H9 (cell line): ENCODE data around the gene NRN1L. TPM values are rescaled to one million over a fixed set of nuclear protein-coding genes. Genes with fewer than 3 reads are reported as not detected.

Experiments
- DNase-seq: peaks from one replicate; pipeline ENCODE4 v3.0.0-alpha.2; 2017
- H2AFZ ChIP-seq: one replicate; pipeline ENCODE4 v1.6.1; 2013; ENCODE audit warnings: mild to moderate bottlenecking, low read length, control low read depth, moderate library complexity
- H2AK5ac ChIP-seq: 2 replicates; pipeline ENCODE4 v1.6.1; 2013; ENCODE audit warnings: low read length, control low read depth, mixed read lengths; ENCODE audit not compliant: insufficient read length
- H2BK120ac ChIP-seq: one replicate; pipeline ENCODE4 v1.6.1; 2013; ENCODE audit warnings: low read depth, mild to moderate bottlenecking, low read length, control low read depth, inconsistent platforms; ENCODE audit not compliant: poor library complexity, severe bottlenecking
- H2BK12ac ChIP-seq: 2 replicates; pipeline ENCODE4 v1.6.1; 2013; ENCODE audit warnings: low read length, control low read depth, mixed read lengths, low read depth; ENCODE audit not compliant: insufficient read length
- H2BK15ac ChIP-seq: 2 replicates; pipeline ENCODE4 v1.6.1; 2013; ENCODE audit warnings: low read depth, low read length, control low read depth
- H2BK20ac ChIP-seq: one replicate; pipeline ENCODE4 v1.6.1; 2013; ENCODE audit warnings: low read depth, mild to moderate bottlenecking, low read length, control low read depth, inconsistent platforms; ENCODE audit not compliant: poor library complexity, severe bottlenecking
- H2BK5ac ChIP-seq: 2 replicates; pipeline ENCODE4 v1.6.1; 2013; ENCODE audit warnings: low read length, control low read depth, mixed read lengths; ENCODE audit not compliant: insufficient read length
- H3K14ac ChIP-seq: 2 replicates; pipeline ENCODE4 v1.6.1; 2013; ENCODE audit warnings: low read length, control low read depth; ENCODE audit not compliant: insufficient read depth
- H3K18ac ChIP-seq: 2 replicates; pipeline ENCODE4 v1.6.1; 2013; ENCODE audit warnings: low read depth, mild to moderate bottlenecking, mixed read lengths, low read length, control low read depth; ENCODE audit not compliant: insufficient read length
- H3K23ac ChIP-seq: 2 replicates; pipeline ENCODE4 v1.6.1; 2013; ENCODE audit warnings: low read length, control low read depth, mixed read lengths, low read depth; ENCODE audit not compliant: insufficient read length
- H3K23me2 ChIP-seq: 2 replicates; pipeline ENCODE4 v1.6.1; 2013; ENCODE audit warnings: low read depth, mild to moderate bottlenecking, mixed read lengths, low read length, control low read depth; ENCODE audit not compliant: insufficient read length, poor library complexity, severe bottlenecking
- H3K27ac ChIP-seq: 2 replicates; pipeline ENCODE4 v1.5.1; 2013; ENCODE audit warnings: low read length, control low read depth, mixed read lengths, low read depth; ENCODE audit not compliant: insufficient read length
- H3K27me3 ChIP-seq: 2 replicates; pipeline ENCODE4 v1.6.1; 2013; ENCODE audit warnings: low read length, control low read depth, inconsistent platforms; ENCODE audit not compliant: insufficient read depth
- H3K4ac ChIP-seq: 2 replicates; pipeline ENCODE4 v1.6.1; 2013; ENCODE audit warnings: low read depth, mild to moderate bottlenecking, control low read depth, inconsistent platforms, low read length, moderate library complexity
- H3K4me1 ChIP-seq: 2 replicates; pipeline ENCODE4 v1.6.1; 2013; ENCODE audit warnings: low read length, control low read depth, inconsistent platforms; ENCODE audit not compliant: insufficient read depth
- H3K4me2 ChIP-seq: 2 replicates; pipeline ENCODE4 v1.6.1; 2013; ENCODE audit warnings: low read length, control low read depth, mixed read lengths; ENCODE audit not compliant: insufficient read length, insufficient read depth
- H3K56ac ChIP-seq: 2 replicates; pipeline ENCODE4 v1.6.1; 2013; ENCODE audit warnings: low read depth, mild to moderate bottlenecking, mixed read lengths, low read length, control low read depth; ENCODE audit not compliant: insufficient read length
- H3K79me1 ChIP-seq: 2 replicates; pipeline ENCODE4 v1.6.1; 2013; ENCODE audit warnings: low read depth, mild to moderate bottlenecking, moderate library complexity, low read length, control low read depth, inconsistent platforms; ENCODE audit not compliant: insufficient read depth, poor library complexity, severe bottlenecking
- H3K79me2 ChIP-seq: 2 replicates; pipeline ENCODE4 v1.6.1; 2013; ENCODE audit warnings: low read length, control low read depth, inconsistent platforms; ENCODE audit not compliant: insufficient read depth
- H3K9ac ChIP-seq: 2 replicates; pipeline ENCODE4 v1.6.1; 2013; ENCODE audit warnings: low read length, control low read depth, mixed read lengths; ENCODE audit not compliant: insufficient read length; ENCODE audit errors: extremely low read depth
- H3K9me3 ChIP-seq: one replicate; pipeline ENCODE4 v1.6.1; 2013; ENCODE audit warnings: low read depth, low read length, inconsistent platforms; ENCODE audit not compliant: control insufficient read depth
- H3T11ph ChIP-seq: one replicate; pipeline ENCODE4 v1.6.1; 2013; ENCODE audit warnings: mild to moderate bottlenecking, low read length, control low read depth, inconsistent platforms
- H4K20me1 ChIP-seq: one replicate; pipeline ENCODE4 v1.6.1; 2013; ENCODE audit not compliant: control insufficient read depth, insufficient read length, insufficient read depth
- H4K5ac ChIP-seq: 2 replicates; pipeline ENCODE4 v1.6.1; 2013; ENCODE audit warnings: low read depth, mild to moderate bottlenecking, mixed read lengths, low read length, control low read depth; ENCODE audit not compliant: insufficient read length
- H4K8ac ChIP-seq: replicated peaks from 2 replicates; pipeline ENCODE4 v1.6.1; 2013; ENCODE audit warnings: low read length, control low read depth, mixed read lengths, low read depth; ENCODE audit not compliant: insufficient read length
- H4K91ac ChIP-seq: 2 replicates; pipeline ENCODE4 v1.6.1; 2013; ENCODE audit warnings: low read depth, mild to moderate bottlenecking, moderate library complexity, mixed read lengths, low read length, control low read depth; ENCODE audit not compliant: insufficient read length
- H3K27ac Mint-ChIP-seq, 3 experiments: 2 replicates in 2 of 3; 3 replicates in 1 of 3; pipeline ENCODE4 v1.8.0; 2020 to 2021; ENCODE audit warnings: mixed read lengths in 3 of 3, mild to moderate bottlenecking in 1 of 3, moderate library complexity in 1 of 3
- H3K27me3 Mint-ChIP-seq: 2 replicates; pipeline ENCODE4 v1.8.0; 2021; ENCODE audit warnings: low read depth, mild to moderate bottlenecking, moderate library complexity, mixed read lengths
- H3K36me3 Mint-ChIP-seq, 3 experiments: 2 replicates in 2 of 3; 3 replicates in 1 of 3; pipeline ENCODE4 v1.8.0; 2020 to 2021; ENCODE audit warnings: low read depth in 3 of 3, mixed read lengths in 3 of 3; ENCODE audit not compliant: insufficient read depth in 1 of 3
- H3K4me1 Mint-ChIP-seq, 2 experiments: 2 replicates each; pipeline ENCODE4 v1.8.0; 2020; ENCODE audit warnings: mixed read lengths in 2 of 2
- H3K4me3 Mint-ChIP-seq, 2 experiments: 2 replicates in 1 of 2; 3 replicates in 1 of 2; pipeline ENCODE4 v1.8.0; 2020 to 2021; ENCODE audit warnings: mild to moderate bottlenecking in 2 of 2, mixed read lengths in 2 of 2, moderate library complexity in 1 of 2
- H3K9me3 Mint-ChIP-seq, 2 experiments: 2 replicates in 1 of 2; 3 replicates in 1 of 2; pipeline ENCODE4 v1.8.0; 2020; ENCODE audit warnings: mild to moderate bottlenecking in 2 of 2, mixed read lengths in 2 of 2, moderate library complexity in 1 of 2
- WGBS: extraction: QIAGEN DNeasy Blood & Tissue Kit; methylation state at CpG from one replicate; pipeline ENCODE4 v1.1.7; 2013; ENCODE audit warnings: missing lambda C conversion rate, low lambda C conversion rate, mixed read lengths; ENCODE audit not compliant: insufficient read length; ENCODE audit errors: extremely low coverage; 5-methylcytosine and 5-hydroxymethylcytosine counted together
- total RNA-seq: library from RNA; stranded (reverse); gene quantifications from 2 replicates; pipeline ENCODE4 v1.2.1, GENCODE V29; 2021
- TF ChIP-seq, protein P1 (sequence below): fragments of 200-600 bp; sonication (generic); conservative IDR thresholded peaks from 3 replicates; pipeline ENCODE4 v1.8.0; 2021; ENCODE audit warnings: antibody characterized with exemption, mild to moderate bottlenecking

The NRN1L gene
- total RNA-seq, 1 experiment from 2014 or later, result 2.0 TPM

DNA sequence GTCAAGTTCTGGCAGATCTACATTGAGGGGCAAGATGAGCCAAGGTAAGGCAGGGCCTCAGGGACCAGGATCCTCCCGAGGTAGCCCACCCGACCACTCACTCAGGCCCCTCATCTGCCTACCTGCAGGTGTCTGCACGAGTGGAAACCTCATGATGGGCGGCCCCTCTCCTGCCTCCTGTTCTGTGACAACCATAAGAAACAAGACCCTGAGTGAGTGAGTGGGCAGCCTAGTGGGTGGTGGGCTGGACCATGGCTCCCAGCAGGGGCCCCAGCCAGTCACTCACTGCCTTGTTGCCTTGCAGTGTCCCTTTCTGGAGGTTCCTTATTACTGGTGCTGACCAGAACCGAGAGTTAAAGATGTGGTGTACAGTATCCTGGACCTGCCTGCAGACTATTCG is 6.5 kb upstream of the NRN1L start:
- DNase-seq, result no peak
- H4K8ac ChIP-seq, result no peak overlapping the region
- no peak overlapping the region for H2BK120ac ChIP-seq
- no peaks in the 10 kb centered on the region for H3K9me3 ChIP-seq
- H3K23me2 ChIP-seq, result peaks cover 8% of the 10 kb centered on the region
- no peak overlapping the region for H3K18ac ChIP-seq
- H2AK5ac ChIP-seq, result no peak overlapping the region
- H2BK5ac ChIP-seq, result no peak overlapping the region
- no peak overlapping the region for H3K4me2 ChIP-seq
- H3K27ac ChIP-seq, result no peak overlapping the region
- no peak overlapping the region for H2BK15ac ChIP-seq
- H3K56ac ChIP-seq, result no peak overlapping the region
- H4K5ac ChIP-seq, result no peak overlapping the region
- H4K20me1 ChIP-seq, result no peaks in the 10 kb centered on the region
- no peak overlapping the region for H3K4ac ChIP-seq
- H3K36me3 Mint-ChIP-seq, result peaks cover 26 to 73% (median 64%) of the 10 kb centered on the region in 3 experiments
- H2AFZ ChIP-seq, result no peak overlapping the region
- peaks cover 7 to 8% of the 10 kb centered on the region in 2 experiments for H3K4me1 Mint-ChIP-seq
- WGBS, result no CpG with 5 or more reads among the region's 6 CpGs
- TF ChIP-seq, protein P1, sequence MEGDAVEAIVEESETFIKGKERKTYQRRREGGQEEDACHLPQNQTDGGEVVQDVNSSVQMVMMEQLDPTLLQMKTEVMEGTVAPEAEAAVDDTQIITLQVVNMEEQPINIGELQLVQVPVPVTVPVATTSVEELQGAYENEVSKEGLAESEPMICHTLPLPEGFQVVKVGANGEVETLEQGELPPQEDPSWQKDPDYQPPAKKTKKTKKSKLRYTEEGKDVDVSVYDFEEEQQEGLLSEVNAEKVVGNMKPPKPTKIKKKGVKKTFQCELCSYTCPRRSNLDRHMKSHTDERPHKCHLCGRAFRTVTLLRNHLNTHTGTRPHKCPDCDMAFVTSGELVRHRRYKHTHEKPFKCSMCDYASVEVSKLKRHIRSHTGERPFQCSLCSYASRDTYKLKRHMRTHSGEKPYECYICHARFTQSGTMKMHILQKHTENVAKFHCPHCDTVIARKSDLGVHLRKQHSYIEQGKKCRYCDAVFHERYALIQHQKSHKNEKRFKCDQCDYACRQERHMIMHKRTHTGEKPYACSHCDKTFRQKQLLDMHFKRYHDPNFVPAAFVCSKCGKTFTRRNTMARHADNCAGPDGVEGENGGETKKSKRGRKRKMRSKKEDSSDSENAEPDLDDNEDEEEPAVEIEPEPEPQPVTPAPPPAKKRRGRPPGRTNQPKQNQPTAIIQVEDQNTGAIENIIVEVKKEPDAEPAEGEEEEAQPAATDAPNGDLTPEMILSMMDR, result no peak
- no peak overlapping the region for H3K9ac ChIP-seq
- no peak overlapping the region for H3T11ph ChIP-seq
- no peak overlapping the region for H3K4me3 Mint-ChIP-seq
- no peak overlapping the region for H3K27ac Mint-ChIP-seq
- no peak overlapping the region for H3K14ac ChIP-seq
- H2BK20ac ChIP-seq, result no peak overlapping the region
- H4K91ac ChIP-seq, result no peak overlapping the region
- H3K4me1 ChIP-seq, result no peaks in the 10 kb centered on the region; the same call in 1 of the 2 replicates
- H3K79me1 ChIP-seq, result no peaks in the 10 kb centered on the region
- no peaks in the 10 kb centered on the region for H3K9me3 Mint-ChIP-seq
- no peak overlapping the region for H2BK12ac ChIP-seq
- H3K27me3 ChIP-seq, result no peaks in the 10 kb centered on the region
- H3K27me3 Mint-ChIP-seq, result no peaks in the 10 kb centered on the region
- H3K23ac ChIP-seq, result no peak overlapping the region
- peaks cover 2% of the 10 kb centered on the region; the same call in 1 of the 2 replicates for H3K79me2 ChIP-seq
